HL-60 (cell line): ENCODE measurements around the gene EXOC1L.

Source experiments
- DNase-seq, 2 experiments: peaks; one replicate each; pipeline ENCODE4 v3.0.0-alpha.2; 2010 to 2020; ENCODE audit warnings: low read depth in 1 of 2, low spot score in 1 of 2
- H3K27ac ChIP-seq: fragments of 250-450 bp; sonication (Bioruptor Pico); replicated peaks from 2 replicates; pipeline ENCODE4 v1.5.1; 2020; ENCODE audit warnings: mild to moderate bottlenecking, moderate library complexity
- H3K27me3 ChIP-seq: fragments of 250-450 bp; sonication (Bioruptor Pico); 2 replicates; pipeline ENCODE4 v1.5.1; 2021; ENCODE audit warnings: mild to moderate bottlenecking, moderate library complexity; ENCODE audit not compliant: insufficient read depth, poor library complexity, severe bottlenecking
- H3K4me3 ChIP-seq: replicated peaks from 2 replicates; pipeline ENCODE4 v1.5.1; 2011; ENCODE audit warnings: mild to moderate bottlenecking, control low read depth, low read length; ENCODE audit not compliant: insufficient read depth
- GABPA ChIP-seq: IDR thresholded peaks from 2 replicates; pipeline ENCODE4 v1.6.1; 2012; ENCODE audit warnings: low read depth
- POLR2AphosphoS5 ChIP-seq: IDR thresholded peaks from 2 replicates; pipeline ENCODE4 v1.6.1; 2012; ENCODE audit warnings: low read depth
- SPI1 ChIP-seq: IDR thresholded peaks from 2 replicates; pipeline ENCODE4 v1.6.1; 2012; ENCODE audit warnings: low read depth, mild to moderate bottlenecking, borderline replicate concordance
- TF ChIP-seq, protein P1 (sequence below): IDR thresholded peaks from 2 replicates; pipeline ENCODE4 v1.6.1; 2012; ENCODE audit warnings: low read depth; ENCODE audit not compliant: insufficient replicate concordance
- TF ChIP-seq, protein P2 (sequence below): IDR thresholded peaks from one replicate; pipeline ENCODE4 v1.5.1; 2011; ENCODE audit warnings: low read length, control low read depth, inconsistent platforms; ENCODE audit not compliant: insufficient read depth

The EXOC1L gene

DNA sequence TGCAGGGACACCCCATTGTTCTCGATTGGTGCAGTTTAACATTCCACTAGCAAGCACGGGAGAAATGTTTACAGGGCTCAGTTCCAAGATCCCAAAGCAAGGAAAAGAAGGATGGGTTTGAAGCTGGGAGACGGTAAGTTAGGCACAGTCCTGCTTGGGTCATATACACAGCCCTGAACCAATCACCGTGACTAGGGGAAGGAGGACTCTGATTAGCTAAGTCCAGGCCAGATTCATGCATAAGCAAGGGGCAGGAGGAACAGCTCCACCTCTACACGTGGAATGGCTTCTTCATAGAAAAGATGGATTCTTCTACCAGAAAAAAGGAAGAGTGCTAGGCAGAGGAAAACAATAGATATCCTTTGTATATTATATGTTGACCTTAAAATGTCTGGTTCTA, 11.0 kb upstream of the EXOC1L start:
- Histone ChIP-seq H3K4me3 (no peak overlapping the region), H3K27ac (no peak overlapping the region), H3K27me3 (no peaks in the 10 kb centered on the region)
- TF ChIP-seq POLR2AphosphoS5 (no peak), GABPA (no peak), SPI1 (no peak)
- TF ChIP-seq, protein P1, sequence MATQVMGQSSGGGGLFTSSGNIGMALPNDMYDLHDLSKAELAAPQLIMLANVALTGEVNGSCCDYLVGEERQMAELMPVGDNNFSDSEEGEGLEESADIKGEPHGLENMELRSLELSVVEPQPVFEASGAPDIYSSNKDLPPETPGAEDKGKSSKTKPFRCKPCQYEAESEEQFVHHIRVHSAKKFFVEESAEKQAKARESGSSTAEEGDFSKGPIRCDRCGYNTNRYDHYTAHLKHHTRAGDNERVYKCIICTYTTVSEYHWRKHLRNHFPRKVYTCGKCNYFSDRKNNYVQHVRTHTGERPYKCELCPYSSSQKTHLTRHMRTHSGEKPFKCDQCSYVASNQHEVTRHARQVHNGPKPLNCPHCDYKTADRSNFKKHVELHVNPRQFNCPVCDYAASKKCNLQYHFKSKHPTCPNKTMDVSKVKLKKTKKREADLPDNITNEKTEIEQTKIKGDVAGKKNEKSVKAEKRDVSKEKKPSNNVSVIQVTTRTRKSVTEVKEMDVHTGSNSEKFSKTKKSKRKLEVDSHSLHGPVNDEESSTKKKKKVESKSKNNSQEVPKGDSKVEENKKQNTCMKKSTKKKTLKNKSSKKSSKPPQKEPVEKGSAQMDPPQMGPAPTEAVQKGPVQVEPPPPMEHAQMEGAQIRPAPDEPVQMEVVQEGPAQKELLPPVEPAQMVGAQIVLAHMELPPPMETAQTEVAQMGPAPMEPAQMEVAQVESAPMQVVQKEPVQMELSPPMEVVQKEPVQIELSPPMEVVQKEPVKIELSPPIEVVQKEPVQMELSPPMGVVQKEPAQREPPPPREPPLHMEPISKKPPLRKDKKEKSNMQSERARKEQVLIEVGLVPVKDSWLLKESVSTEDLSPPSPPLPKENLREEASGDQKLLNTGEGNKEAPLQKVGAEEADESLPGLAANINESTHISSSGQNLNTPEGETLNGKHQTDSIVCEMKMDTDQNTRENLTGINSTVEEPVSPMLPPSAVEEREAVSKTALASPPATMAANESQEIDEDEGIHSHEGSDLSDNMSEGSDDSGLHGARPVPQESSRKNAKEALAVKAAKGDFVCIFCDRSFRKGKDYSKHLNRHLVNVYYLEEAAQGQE = no peak
- TF ChIP-seq, protein P2, sequence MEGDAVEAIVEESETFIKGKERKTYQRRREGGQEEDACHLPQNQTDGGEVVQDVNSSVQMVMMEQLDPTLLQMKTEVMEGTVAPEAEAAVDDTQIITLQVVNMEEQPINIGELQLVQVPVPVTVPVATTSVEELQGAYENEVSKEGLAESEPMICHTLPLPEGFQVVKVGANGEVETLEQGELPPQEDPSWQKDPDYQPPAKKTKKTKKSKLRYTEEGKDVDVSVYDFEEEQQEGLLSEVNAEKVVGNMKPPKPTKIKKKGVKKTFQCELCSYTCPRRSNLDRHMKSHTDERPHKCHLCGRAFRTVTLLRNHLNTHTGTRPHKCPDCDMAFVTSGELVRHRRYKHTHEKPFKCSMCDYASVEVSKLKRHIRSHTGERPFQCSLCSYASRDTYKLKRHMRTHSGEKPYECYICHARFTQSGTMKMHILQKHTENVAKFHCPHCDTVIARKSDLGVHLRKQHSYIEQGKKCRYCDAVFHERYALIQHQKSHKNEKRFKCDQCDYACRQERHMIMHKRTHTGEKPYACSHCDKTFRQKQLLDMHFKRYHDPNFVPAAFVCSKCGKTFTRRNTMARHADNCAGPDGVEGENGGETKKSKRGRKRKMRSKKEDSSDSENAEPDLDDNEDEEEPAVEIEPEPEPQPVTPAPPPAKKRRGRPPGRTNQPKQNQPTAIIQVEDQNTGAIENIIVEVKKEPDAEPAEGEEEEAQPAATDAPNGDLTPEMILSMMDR = no peak
- DNase-seq = no peak

DNA sequence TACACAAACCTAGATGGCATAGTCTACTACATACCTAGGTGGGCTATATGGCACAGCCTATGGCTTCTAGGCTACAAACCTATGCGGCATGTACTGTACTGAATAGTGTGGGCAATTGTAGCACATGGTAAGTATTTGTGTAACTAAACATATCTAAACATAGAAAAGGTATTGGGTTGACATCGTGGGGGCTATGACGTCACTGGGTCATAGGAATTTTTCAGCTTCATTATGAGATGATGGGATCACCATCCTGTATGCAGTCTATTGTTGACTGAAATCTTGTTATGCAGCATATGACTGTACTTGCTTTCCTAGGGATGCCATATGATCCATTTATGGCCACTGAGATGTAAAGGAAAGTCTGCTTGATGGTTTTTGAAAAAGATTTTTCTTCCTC, 1.9 kb upstream of the EXOC1L start:
- H3K27me3 ChIP-seq = no peaks in the 10 kb centered on the region
- H3K27ac ChIP-seq = no peak overlapping the region
- no peak for DNase-seq
- TF ChIP-seq, protein P1 = no peak
- TF ChIP-seq GABPA (no peak), POLR2AphosphoS5 (no peak), SPI1 (no peak)
- TF ChIP-seq, protein P2 = no peak
- H3K4me3 ChIP-seq = no peak overlapping the region

DNA sequence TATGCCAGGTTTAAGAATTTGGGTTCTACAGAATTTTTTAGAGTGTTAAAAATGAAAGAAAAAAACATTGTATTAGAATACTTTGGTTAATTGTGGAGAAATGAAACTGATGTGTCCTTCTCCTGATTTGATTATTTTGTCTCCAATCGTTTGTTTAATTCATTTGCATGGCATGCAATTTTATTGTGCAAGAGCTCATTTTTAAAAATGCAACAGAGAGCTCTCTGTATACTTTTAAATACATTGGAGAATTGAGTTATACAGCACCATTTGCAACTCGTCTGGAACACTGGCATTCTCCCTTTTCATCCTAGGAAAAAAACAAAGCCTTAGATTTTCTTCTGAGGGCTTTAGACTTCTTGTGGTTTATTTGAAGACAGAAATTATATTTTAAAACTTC, 689 bp downstream of the EXOC1L start:
- Histone ChIP-seq H3K27me3 (no peaks in the 10 kb centered on the region), H3K4me3 (no peak overlapping the region), H3K27ac (no peak overlapping the region)
- TF ChIP-seq GABPA = no peak
- DNase-seq = no peak

DNA sequence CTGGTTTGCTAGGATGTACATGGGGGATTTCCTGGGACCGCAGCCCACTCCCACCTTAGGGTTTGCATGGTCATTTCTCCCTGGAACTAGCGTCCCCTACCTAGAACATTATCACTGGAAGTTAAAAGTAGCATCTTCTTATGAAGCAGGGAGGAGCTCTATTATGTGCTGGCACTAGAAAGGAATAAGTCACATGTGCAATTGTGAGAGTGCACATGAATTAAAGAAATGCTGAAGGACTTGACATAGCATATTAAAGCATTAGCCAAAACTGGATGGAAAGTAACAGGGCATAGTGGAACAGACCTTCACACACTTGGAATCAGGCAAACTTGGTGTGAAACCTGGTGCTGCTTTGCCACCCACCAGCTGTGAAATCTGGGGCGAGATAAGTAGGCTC, 2.7 kb downstream of the EXOC1L start:
- H3K27ac ChIP-seq = no peak overlapping the region
- no peaks in the 10 kb centered on the region for H3K27me3 ChIP-seq
- no peak for DNase-seq
- TF ChIP-seq, protein P1 = no peak
- TF ChIP-seq GABPA (no peak), POLR2AphosphoS5 (no peak), SPI1 (no peak)
- TF ChIP-seq, protein P2 = no peak
- H3K4me3 ChIP-seq = no peak overlapping the region
